Central memory CD4-positive, alpha-beta T cell (primary cell): ENCODE measurements around the gene ANXA9.

Experiments used
- DNase-seq: peaks from one replicate; pipeline ENCODE4 v3.0.0; 2022

The ANXA9 gene

DNA sequence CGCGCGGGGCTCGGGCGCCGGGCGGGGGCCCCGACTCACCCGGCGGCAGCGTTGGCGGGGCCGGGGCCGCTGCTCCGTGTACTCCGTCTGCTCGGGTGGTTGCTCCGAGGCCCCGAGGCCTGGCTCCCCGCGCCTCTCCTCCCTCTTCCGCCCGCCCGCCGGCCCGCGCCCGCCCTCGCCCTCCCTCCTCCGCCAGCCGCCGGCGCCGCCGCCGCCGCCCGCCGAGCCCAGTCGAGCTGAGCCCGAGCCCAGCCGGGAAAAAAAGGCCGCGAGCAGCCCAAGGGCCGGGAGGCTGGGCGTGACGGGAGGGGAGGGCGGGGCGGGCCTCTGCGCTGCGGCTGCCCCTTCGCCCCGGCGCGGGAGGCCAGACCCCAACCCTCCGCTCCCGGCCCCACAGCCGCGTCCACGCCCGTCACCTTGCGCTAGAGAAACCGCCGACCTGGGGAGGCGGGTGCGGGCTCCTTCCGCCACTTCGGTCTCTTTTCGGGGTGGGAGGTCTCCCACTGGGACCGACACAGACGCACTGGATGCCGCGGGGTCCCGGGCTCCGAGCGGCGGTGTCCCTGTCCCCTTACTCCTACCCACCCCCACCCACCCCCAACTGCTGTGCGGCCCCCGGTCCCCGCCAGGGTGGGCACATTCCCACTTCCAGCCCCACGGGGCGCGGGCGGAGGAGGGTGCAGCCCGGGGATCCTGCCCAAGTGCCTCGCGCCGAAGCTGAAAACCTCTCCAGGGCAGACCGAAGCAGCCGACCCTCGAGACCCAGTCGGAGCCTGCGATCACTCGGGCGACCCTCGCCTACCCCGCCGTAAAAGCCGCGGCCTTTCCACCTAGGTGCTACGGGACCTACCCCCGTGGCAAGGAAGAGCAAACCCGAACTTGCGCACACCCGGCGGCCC, 7.3 kb upstream of the ANXA9 start, which contains the start of gene CERS2:
Gene CERS2, minus strand, starts transcription at position 256 of the 899 bp plus-strand sequence. CDS start 5,745 bp downstream, outside the sequence.
- peak; percentile 79 for DNase-seq

DNA sequence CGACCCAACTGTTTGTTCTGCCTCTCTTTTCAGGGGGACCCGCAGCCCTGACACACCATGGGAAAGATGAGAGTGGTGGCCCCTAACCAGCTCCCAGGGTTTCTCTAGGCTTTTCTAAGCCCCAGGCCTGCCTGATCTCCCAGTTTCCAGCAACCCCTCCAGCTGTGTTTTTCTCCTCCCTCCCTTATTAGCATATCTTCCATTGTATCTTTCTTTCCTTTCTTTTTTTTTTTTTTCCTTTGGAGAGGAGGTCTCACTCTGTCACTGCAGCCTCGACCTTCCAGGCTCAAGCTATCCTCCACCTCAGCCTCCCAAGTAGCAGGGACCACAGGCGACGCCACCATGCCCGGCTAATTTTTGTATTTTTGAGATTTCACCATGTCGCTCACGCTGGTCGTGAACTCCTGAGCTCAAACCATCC, 5.7 kb upstream of the ANXA9 start:
- no peak for DNase-seq

DNA sequence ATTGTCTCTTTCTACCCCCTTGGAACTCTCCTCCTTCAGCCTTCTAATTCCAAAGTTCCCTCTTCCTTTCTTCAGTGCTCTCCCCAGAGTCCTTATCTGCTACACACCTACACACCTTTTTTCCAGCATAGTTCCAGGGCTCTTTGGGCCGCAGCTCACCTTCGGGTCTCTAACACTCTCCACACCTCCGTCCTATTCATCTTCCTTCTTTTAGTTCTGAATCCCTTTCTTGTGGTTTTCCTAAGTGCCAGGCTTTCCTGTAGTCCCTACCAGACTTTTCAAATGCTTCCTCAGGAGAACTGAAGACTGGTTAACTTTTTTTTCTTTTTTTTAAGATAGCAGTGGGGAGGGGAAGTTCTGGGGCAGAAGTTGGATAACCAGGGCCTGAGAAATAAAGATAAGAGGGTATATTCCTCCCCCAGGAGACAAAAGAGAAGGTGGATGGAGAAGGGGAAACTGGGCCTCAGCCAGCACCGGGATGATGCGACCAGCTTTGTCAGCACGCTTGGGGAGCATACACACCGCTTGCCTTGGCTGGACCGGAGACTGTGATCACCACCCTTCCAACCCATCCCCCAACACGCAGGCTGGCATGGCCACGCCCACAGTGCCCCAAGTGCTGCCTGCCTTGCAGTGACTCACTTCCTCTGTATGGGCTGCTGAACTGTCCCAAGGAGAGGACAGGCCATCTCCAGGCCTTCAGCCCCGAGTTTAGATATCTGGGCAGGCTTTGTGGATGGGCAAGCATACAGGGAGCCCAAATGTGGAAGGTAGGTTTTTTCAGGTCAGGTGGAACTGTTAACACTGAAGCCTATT, 5.0 kb upstream of the ANXA9 start:
- peak; percentile 57 for DNase-seq

DNA sequence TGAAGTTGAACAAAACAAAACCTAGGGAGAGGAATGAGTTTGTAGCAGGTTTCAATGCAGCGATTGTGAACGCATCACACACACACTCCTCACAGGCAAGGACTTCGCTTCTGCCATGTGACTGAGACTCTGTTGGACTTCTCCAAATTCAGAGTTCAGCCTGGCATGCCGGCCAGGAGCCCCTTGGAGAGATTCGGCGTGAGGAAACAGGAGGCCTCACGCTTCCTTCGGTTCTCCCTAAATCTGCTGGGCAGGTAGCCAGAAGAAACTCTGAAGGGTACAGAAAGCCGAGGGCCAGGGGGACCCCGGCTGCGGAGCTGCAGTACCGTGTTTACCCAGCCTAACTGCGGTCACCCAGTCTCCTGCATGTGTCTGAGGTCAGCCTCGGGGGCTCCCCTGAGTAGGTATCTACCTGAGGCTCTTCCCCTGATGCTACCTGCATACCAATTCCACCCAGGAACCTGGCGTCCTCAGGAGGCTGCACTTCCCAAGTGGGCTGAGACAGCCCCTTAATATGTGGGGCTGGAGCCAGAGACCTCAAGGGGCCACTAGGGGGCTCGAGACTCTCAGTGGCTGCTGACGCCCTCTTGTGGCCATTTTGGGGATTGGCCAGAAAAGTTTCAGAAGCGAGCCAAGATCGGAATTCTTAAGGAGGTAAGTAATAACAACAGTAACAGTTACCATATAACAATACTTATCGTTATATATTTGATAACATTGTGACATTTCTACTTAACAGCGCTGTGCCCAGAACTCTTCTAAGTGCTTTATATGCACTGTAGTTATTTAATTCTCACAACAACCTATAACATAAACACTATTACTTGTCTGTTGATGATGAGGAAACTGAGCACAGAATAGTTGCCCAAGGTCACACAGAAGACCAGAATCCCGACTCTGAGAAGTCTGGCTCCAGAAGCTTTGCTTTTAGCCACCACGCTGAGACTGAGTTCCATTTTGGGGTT, 2.7 kb upstream of the ANXA9 start:
- peak; percentile 82 for DNase-seq

DNA sequence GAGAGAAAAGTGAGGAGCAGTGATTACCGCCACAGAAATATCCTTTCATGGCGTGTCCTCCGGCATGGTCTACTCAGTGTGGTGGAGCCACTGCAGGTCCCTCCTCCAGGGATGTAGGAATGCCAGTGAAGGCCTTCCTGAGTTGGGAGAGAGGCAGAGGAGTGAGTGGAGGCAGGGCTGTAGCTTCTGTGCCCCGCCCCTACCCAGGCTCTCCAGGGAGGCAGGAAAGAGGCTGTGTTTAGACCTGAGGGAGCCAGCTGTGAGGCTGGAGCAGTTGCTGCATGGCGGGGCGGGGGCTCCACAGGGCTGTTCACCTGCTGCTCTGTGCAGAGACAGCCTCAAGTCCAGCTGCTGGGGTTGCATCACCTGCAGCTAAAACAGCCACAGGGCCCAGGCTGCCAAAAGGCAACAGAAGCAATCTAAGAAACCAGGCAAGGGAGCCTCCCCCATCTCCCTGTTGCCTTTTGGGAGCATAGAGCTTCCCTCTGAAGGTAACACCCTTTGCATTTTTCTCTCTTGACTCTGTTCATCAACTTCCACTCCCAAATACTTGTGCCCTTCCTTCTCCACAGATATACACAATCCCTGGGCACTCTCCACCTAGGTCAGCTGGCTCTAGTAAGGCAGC, 801 bp upstream of the ANXA9 start:
- DNase-seq, result no peak

DNA sequence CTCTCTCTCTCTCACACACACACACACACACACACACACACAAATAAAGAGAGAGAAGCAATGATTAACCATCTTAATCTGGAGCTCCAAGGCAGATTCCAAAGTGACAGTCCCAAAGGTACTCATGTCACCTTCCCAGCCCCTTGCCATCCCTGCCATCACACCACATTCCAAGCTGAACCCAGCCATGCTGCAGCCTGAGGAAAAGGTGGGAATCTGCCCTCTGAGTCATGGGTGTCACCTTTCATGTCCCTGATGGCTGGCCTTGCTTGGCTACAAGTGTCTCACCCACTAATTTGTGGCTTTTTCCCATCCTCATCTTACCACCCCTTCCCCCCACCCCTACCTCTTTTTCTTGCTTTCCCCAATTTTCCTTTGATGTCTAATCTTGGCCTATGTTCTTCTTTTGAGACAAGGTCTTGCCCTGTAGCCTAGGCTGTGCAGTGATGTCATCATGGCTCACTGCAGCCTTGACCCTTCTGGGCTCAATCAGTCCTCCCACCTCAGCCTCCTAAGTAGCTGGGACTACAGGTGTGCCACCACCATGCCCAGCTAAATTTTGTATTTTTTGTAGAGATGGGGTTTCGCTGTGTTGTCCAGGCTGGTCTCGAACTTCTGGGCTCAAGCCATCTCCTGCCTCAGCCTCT, 3.2 kb downstream of the ANXA9 start:
- no peak for DNase-seq

DNA sequence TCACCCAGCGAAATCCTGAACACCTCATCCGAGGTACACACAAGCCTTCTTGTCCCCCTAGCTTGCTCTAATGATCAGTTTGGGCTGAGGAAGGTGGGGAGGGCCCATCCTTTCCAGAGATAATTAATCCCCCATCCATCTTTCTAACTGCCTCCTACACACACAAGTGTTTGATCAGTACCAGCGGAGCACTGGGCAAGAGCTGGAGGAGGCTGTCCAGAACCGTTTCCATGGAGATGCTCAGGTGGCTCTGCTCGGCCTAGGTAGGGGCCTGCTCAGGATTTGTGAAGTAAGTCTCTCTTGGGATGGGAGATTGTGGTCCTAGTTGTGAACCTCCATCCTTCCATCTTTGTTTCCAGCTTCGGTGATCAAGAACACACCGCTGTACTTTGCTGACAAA, 5.8 kb downstream of the ANXA9 start:
- no peak for DNase-seq

DNA sequence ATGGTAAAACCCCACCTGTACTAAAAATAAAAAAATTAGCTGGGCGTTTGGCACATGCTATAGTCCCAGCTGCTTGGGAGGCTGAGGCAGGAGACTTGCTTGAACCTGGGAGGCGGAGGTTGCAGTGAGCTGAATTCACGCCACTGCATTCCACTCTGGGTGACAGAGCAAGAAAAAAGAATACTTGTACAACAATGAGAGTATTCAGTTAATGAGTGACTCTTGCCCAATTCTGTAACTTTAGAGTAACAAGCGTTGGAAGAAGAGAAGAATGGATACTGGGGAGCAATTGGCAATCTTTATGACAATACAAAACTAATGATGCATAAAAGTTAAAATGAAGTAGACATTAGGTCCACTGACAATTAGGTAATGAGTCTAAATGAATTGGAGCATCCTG, 10.5 kb downstream of the ANXA9 start:
- DNase-seq, result no peak

DNA sequence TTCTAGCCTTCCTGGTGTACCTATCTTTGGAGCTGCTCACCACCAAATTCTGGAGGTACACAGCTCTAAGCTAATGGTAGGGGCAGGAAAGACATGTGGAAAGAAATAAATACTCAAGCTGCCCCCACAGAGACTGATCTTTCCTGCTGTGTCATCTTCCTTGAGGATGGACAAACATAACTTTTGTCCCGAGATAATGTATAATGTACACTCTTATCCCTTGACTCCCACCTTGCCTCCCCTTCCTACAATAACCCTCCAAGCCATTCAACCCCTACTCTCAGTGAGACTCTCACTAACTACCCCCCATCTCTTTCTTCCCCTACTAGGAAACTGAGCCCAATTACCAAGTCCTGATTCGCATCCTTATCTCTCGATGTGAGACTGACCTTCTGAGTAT, 12.2 kb downstream of the ANXA9 start:
- no peak for DNase-seq

DNA sequence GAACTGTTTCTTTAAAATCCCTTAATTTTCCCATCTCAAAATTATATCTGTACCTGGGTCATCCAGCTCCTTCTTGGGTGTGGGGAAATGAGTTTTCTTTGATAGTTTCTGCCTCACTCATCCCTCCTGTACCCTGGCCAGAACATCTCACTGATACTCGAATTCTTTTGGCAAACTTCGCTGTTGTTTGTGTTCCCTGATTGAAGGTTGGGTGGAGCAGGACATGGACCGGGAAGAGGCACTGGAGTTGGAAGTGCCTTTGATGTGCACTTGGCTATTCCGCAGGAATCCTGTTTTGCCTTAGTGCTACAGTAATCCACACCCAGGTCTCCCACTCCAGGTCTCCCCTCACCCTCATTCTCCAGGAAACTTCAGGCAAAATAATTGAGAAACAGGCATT, 13.4 kb downstream of the ANXA9 start:
- DNase-seq, result no peak

DNA sequence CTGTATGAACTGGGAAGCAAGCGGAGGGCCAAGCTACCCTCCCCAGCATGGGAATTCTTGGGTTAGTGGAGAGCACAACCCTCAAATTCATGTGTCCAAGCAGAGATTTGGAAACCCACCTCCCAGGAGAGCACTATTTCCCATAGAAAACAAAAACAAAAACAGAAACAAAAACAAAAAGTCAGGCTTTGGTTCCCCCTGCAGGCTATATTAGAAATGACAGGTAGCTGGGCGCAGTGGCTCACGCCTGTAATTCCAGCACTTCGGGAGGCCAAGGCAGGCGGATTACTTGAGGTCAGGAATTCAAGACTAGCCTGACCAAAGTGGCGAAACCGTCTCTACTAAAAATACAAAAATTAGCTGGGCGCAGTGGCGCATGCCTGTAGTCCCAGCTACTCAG, 13.8 kb downstream of the ANXA9 start:
- DNase-seq, result peak; percentile 33

DNA sequence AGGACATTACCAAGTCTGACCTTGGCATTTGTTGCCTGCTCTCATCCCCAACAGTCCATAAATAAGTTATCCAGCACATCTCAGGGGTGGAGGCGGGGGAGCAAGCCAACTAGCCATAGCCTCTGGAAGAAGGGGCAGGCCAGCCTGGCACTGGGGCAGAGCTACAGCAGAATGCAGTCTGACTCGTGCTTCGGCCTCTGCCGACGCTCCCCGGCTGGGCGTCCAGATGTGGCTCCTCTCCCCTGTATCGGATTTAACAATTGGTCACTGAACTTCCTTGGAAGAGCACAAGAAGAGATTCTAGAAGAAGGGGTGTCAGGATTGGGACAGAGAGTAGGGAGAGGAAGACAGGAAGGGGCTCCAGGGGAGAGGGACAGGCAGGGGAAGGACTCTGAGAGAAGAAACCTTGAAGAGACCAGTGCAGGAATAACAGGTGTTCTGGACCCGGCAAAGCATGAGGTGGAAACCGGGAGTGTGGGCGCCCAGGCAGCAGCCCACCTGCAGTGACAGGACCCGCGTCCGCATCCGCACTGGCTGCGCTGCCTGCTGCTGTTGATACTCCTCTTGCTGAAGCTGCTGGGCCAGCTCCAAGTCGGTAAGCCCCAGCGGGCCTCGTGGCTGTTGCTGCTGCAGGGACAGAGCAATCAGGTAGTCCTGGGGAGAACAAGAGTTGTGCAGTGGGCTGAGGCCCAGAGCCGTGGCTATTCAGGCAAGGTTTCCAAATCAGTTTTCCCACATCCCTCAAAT, 15.2 kb downstream of the ANXA9 start:
- no peak for DNase-seq

DNA sequence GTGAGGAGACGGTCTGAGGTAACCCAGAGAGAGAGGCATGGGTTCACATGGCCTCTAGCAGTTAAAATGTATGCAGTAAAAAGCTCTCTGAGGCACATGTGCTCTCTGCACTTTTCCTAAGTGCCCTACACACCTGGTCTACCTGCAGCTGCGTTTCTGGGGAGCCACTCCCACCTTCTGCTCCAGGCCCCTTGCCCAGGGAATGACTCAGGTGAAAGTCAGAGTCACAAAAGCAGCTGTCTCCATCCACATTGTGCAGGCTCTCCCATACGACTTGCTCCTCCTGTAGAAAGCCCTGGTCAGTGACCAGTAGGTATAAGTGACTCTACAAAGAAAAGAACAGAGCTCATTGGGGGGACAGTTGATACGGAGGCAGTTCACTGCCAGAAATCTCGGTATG, 15.9 kb downstream of the ANXA9 start:
- no peak for DNase-seq

DNA sequence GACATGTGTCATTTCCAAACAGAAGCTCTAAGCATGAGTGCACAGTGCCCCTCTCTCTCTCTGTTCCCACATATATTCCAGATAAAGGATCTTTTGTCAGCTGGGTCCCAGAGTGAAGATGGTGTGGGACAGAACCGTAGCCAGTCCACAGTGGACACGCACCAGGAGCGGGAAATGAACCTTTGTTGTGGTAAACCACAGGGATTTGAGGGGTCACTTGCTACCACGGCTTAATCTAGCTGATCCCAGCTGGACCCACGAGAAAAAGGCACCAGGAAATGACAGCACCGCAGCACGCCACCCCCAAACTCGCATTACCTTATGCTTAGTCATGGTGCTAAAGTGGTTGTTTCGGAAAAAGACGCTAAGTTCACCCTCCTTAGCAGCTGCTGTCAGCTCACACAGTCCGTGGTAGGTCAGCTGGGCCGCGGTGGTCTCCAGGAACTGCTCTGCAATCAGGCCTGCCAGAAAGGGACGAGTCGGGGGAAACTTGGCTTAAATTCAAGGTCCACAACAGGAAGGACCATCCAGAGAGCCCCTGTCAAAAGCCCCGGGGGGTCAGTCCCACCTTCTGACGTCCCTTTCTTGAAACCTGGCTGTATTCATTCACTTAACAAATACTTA, 17.1 kb downstream of the ANXA9 start:
- DNase-seq, result no peak

DNA sequence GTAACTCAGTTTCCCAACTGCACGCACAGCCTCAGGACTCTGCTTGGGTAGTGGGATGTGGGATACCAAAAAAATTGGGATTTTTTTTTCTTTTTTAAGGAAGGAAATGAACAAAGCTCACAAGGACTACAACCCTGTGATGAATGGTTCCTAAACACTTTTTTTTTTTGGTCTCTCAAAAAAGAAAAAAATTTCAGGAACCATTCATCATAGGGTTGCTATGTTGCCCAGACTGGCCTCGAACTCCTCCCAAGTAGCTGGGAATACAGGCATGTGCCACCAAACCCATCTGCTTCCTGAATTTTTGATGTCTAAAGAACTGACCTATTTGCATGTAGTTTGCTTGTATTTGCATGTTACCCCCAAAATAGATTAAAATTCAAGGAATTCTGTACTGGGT, 17.8 kb downstream of the ANXA9 start:
- DNase-seq, result no peak

DNA sequence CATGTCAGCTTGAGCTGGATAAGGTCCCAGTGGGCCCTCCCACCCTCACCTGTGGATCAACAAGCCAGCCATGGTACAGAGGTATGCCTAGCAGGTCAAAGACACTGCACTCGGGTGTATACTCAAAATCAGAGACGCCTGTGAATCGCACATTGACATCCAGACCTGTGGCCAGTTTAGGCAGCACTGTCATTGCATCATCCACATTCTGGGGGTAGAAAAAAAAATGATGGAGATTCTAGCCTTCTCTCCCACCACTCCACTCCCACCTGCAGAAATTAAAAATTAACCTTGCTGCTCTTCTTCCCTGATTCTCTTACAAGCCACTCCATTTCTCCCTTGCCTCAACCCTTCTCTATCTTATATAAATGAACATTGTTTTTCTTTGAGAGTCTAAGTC, 18.3 kb downstream of the ANXA9 start:
- no peak for DNase-seq

DNA sequence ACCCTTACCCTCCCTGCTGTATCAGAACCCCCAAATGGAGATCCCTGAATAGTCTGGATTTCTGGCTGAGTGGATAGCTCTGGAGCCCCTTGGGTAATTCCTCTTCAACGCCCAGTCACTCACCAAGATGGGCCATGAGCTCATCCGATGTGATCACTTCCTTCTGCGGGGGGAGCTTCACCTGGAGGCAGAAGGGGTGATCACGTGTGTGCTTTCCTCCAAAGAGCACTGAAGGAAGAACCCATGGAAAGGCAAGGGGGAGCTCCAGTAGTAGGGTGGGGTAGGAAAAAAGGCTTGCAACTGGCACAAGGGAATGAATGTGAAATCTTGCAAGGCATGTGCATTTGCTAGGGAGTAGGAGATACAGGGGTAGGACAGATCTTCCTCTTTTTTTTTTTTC, 19.5 kb downstream of the ANXA9 start:
- no peak for DNase-seq

DNA sequence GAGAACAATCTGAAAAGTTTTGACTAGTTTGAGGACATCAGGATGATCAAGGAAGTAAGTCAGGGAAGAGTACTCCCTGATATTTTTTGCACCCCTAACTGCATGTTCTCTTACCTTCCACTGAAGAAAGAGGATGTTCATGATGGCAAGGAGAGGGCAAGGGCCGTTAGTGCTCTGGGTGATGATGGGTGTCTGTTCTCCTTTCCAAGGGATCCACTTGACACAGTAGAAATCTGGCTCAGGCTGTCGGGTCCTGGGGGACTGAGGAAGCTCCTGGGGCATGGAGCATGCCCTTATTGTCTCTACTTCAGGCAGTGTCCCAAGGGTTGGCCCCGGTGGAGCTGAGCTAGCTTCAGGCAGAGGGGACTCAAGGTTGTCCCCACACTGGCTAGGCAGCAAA, 20.0 kb downstream of the ANXA9 start:
- no peak for DNase-seq

DNA sequence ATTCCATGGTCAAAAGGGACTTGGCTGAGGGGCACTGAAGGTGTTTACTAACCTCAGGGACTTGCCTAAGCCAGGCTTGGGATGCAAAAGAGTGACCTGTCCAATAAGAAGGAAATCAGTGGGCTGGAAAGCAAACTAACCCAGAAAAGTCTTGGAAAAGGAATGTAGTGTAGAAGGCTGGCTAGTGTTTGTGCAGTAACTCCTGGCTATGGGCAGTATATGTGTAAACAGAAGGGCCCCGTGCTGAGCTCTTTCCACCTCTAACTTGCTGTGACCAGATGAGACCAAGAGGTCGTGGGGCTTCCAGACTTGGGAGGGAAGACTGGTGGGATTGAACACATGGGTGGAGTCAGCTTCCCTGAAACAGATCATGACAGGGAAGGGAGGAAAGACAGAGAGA, 20.5 kb downstream of the ANXA9 start:
- no peak for DNase-seq

DNA sequence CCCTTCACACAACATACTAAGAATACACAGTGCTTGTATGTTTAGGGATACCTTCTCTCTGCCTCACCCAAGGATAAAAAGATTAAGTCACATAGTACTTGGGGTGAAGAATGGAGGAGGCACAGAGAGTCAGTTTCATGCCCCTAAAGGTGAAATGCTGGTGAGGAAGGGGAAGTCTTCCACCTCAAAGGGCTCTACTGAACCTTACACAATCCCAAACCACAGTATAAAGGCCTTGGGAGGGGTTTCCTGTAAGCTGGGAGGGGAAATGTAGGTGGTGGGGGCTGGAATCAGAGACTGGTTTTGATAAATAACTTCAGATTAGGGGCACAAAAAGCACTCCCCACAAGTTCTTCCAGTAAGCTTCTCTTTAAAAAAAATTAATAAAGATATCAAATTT, 21.1 kb downstream of the ANXA9 start:
- DNase-seq, result peak; percentile 34
